HepG2 (cell line): Measurements from ENCODE around the gene PLD6. TPM values are rescaled to one million over a fixed set of nuclear protein-coding genes. Genes with fewer than 3 reads are reported as not detected.

Source experiments
- ATF7 ChIP-seq, 2 experiments: fragments of 450-650 bp in 1 of 2; sonication (generic) in 1 of 2; formaldehyde crosslinking in 1 of 2; IDR thresholded peaks; 2 replicates each; pipeline versions ENCODE4 v1.4.0 to v1.6.1; 2016 to 2020; ENCODE audit warnings: antibody characterized with exemption in 1 of 2, mild to moderate bottlenecking in 1 of 2, missing genetic modification reagents in 1 of 2
- CBFB ChIP-seq: sonication (generic); formaldehyde crosslinking; IDR thresholded peaks from 2 replicates; pipeline ENCODE4 v1.4.0; 2020; ENCODE audit warnings: missing genetic modification reagents
- DPF2 ChIP-seq: sonication (generic); formaldehyde crosslinking; IDR thresholded peaks from 2 replicates; pipeline ENCODE4 v1.4.0; 2020; ENCODE audit warnings: mild to moderate bottlenecking, low read depth, missing genetic modification reagents, borderline replicate concordance
- GZF1 ChIP-seq: sonication (generic); formaldehyde crosslinking; IDR thresholded peaks from 2 replicates; pipeline ENCODE4 v1.5.1; 2020; ENCODE audit warnings: mild to moderate bottlenecking, missing genetic modification reagents
- HMGXB4 ChIP-seq, 2 experiments: sonication (generic) in 1 of 2; formaldehyde crosslinking in 1 of 2; IDR thresholded peaks; 2 replicates each; pipeline versions ENCODE4 v1.4.0 to v1.6.1; 2018 to 2020; ENCODE audit warnings: missing genetic modification reagents in 2 of 2, borderline replicate concordance in 1 of 2, low read depth in 1 of 2, mild to moderate bottlenecking in 1 of 2, missing biosample characterization in 1 of 2
- HOXA5 ChIP-seq: sonication (generic); formaldehyde crosslinking; IDR thresholded peaks from 2 replicates; pipeline ENCODE4 v1.4.0; 2020; ENCODE audit warnings: missing genetic modification reagents
- PHF21A ChIP-seq: sonication (generic); formaldehyde crosslinking; IDR thresholded peaks from 2 replicates; pipeline ENCODE4 v1.5.0; 2020; ENCODE audit warnings: mild to moderate bottlenecking, missing genetic modification reagents
- SAP130 ChIP-seq: IDR thresholded peaks from 2 replicates; pipeline ENCODE4 v1.6.1; 2016; ENCODE audit warnings: low read depth
- SIN3A ChIP-seq: IDR thresholded peaks from 2 replicates; pipeline ENCODE4 v1.6.1; 2011; ENCODE audit warnings: low read depth, mild to moderate bottlenecking, control low read depth, low read length, borderline replicate concordance
- SMARCE1 ChIP-seq: fragments of 450-650 bp; IDR thresholded peaks from 2 replicates; pipeline ENCODE4 v1.6.1; 2017; ENCODE audit warnings: borderline replicate concordance
- SNAPC2 ChIP-seq: sonication (generic); formaldehyde crosslinking; IDR thresholded peaks from 2 replicates; pipeline ENCODE4 v1.8.1; 2022; ENCODE audit warnings: mild to moderate bottlenecking, missing genetic modification reagents
- SOX6 ChIP-seq, 2 experiments: fragments of 450-650 bp in 1 of 2; sonication (generic) in 1 of 2; formaldehyde crosslinking in 1 of 2; IDR thresholded peaks; 2 replicates each; pipeline versions ENCODE4 v1.4.0 to v1.6.1; 2017 to 2020; ENCODE audit warnings: antibody characterized with exemption in 1 of 2, mild to moderate bottlenecking in 1 of 2, missing genetic modification reagents in 1 of 2
- TRIM24 ChIP-seq: sonication (generic); formaldehyde crosslinking; IDR thresholded peaks from 2 replicates; pipeline ENCODE4 v1.8.0; 2022; ENCODE audit warnings: mild to moderate bottlenecking, missing genetic modification reagents
- WIZ ChIP-seq: sonication (generic); formaldehyde crosslinking; IDR thresholded peaks from 2 replicates; pipeline ENCODE4 v1.5.1; 2020; ENCODE audit warnings: mild to moderate bottlenecking, missing genetic modification reagents
- ZBTB8A ChIP-seq: sonication (generic); formaldehyde crosslinking; IDR thresholded peaks from 2 replicates; pipeline ENCODE4 v1.4.0; 2020; ENCODE audit warnings: mild to moderate bottlenecking, low read depth, missing genetic modification reagents, borderline replicate concordance
- ZNF260 ChIP-seq: sonication (generic); formaldehyde crosslinking; IDR thresholded peaks from 2 replicates; pipeline ENCODE4 v1.4.0; 2020; ENCODE audit warnings: missing genetic modification reagents, low read depth, mild to moderate bottlenecking, borderline replicate concordance
- ZNF275 ChIP-seq: sonication (generic); formaldehyde crosslinking; IDR thresholded peaks from 2 replicates; pipeline ENCODE4 v1.8.0; 2022; ENCODE audit warnings: missing genetic modification reagents, mild to moderate bottlenecking, inconsistent platforms, borderline replicate concordance
- ZNF614 ChIP-seq: IDR thresholded peaks from 2 replicates; pipeline ENCODE4 v1.6.1; 2018; ENCODE audit warnings: missing biosample characterization, missing genetic modification reagents, inconsistent platforms, borderline replicate concordance
- ZNF740 ChIP-seq: sonication (generic); formaldehyde crosslinking; IDR thresholded peaks from 2 replicates; pipeline ENCODE4 v1.4.0; 2020; ENCODE audit warnings: missing genetic modification reagents
- polyA plus RNA-seq, 8 experiments: library from polyadenylated mRNA; depleted of rRNA in 3 of 8; stranded (reverse) in 7 of 8; unstranded in 1 of 8; fragments of >200 nt; fragmentation: Illumina TruSeq in 4 of 8; extraction: Trizol in 4 of 8; gene quantifications; 2 replicates each; pipeline versions ENCODE4 v1.2.1 to v1.2.3, GENCODE V29; 2011 to 2016; ENCODE audit warnings: low read depth in 4 of 8, missing spikeins in 1 of 8, mixed read lengths in 1 of 8; ENCODE audit not compliant: insufficient read depth in 1 of 8
- total RNA-seq, 5 experiments: library from RNA; depleted of rRNA; stranded (reverse); fragments of >200 nt; fragmentation: Illumina TruSeq; extraction: Trizol; gene quantifications; 2 replicates each; pipeline ENCODE4 v1.2.3, GENCODE V29; 2016; ENCODE audit warnings: low read depth in 1 of 5
- TF ChIP-seq, protein P1 (sequence below): sonication (generic); formaldehyde crosslinking; conservative IDR thresholded peaks from 2 replicates; pipeline ENCODE4 v1.5.0; 2020; ENCODE audit warnings: missing genetic modification reagents

The PLD6 gene
- total and polyA plus RNA-seq, 2 of the 13 experiments (the other 11 are each of a cell fraction or from before 2014, with no cell fraction given) = 5.2 to 11.4 TPM

GRCh38 chr17:17206124-17206912 lies at the start of gene PLD6 (continued):
- 0 out of 2 replicates have a peak, but pooled peaks have one; percentile 17 for TF ChIP-seq TRIM24 (CRISPR knock-in tag)
- no peak for TF ChIP-seq SOX6 (IDR thresholded peaks at IDR 0.05)
- peak; percentile 66 for TF ChIP-seq SOX6 (CRISPR knock-in tag; IDR thresholded peaks at IDR 0.05)
- TF ChIP-seq ZNF260 (CRISPR knock-in tag) = 0 out of 2 replicates have a peak, but pooled peaks have one; percentile 42
- TF ChIP-seq, protein P1, sequence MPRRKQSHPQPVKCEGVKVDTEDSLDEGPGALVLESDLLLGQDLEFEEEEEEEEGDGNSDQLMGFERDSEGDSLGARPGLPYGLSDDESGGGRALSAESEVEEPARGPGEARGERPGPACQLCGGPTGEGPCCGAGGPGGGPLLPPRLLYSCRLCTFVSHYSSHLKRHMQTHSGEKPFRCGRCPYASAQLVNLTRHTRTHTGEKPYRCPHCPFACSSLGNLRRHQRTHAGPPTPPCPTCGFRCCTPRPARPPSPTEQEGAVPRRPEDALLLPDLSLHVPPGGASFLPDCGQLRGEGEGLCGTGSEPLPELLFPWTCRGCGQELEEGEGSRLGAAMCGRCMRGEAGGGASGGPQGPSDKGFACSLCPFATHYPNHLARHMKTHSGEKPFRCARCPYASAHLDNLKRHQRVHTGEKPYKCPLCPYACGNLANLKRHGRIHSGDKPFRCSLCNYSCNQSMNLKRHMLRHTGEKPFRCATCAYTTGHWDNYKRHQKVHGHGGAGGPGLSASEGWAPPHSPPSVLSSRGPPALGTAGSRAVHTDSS (CRISPR knock-in tag) = no peak
- TF ChIP-seq CBFB (CRISPR knock-in tag) = peak; percentile 81
- peak; percentile 75; the same call in 1 of the 2 replicates for TF ChIP-seq SNAPC2 (CRISPR knock-in tag)
- peak; percentile 33 for TF ChIP-seq ZNF740 (CRISPR knock-in tag)
- TF ChIP-seq ZBTB8A (CRISPR knock-in tag) = no peak; the same call in 1 of the 2 replicates
- TF ChIP-seq PHF21A (CRISPR knock-in tag) = peak; percentile 17; the same call in 1 of the 2 replicates
- peak in 1 of 2 experiments; percentile 46; a peak in 1 of 4 replicates for TF ChIP-seq HMGXB4 (CRISPR knock-in tag; IDR thresholded peaks at IDR 0.05; ENCODE audit: borderline replicate concordance in 1 of 2, low read depth in 1 of 2)
- no peak; the same call in 1 of the 2 replicates for TF ChIP-seq GZF1 (CRISPR knock-in tag)
- TF ChIP-seq DPF2 = 0 out of 2 replicates have a peak, but pooled peaks have one; percentile 14
- TF ChIP-seq HOXA5 = peak; percentile 48; the same call in 1 of the 2 replicates
- TF ChIP-seq SIN3A = no peak
- no peak for TF ChIP-seq ZNF614 (CRISPR knock-in tag)
- TF ChIP-seq WIZ (CRISPR knock-in tag) = peak; percentile 22; the same call in 1 of the 2 replicates
- no peak for TF ChIP-seq SMARCE1
- TF ChIP-seq ATF7 (IDR thresholded peaks at IDR 0.05) = no peak
- peak; percentile 54; the same call in 1 of the 2 replicates for TF ChIP-seq ATF7 (CRISPR knock-in tag; IDR thresholded peaks at IDR 0.05)
- TF ChIP-seq SAP130 (CRISPR knock-in tag) = peak; percentile 85
- peak; percentile 62; the same call in 1 of the 2 replicates for TF ChIP-seq ZNF275
